ENCODE results near the gene GPD1.

- TF ChIP-seq CTCF (IDR thresholded peaks at IDR 0.05) (no peak), POLR2A (IDR thresholded peaks at IDR 0.05) (no peak)
Observed at GRCh38 chr12:50075808-50076170, 28.0 kb upstream of the GPD1 start.

Data from right lobe of liver (tissue), 4 donors.